Ascending aorta (tissue), 2 donors: ENCODE results near the gene YAP1. TPM values are rescaled to one million over a fixed set of nuclear protein-coding genes. Genes with fewer than 3 reads are reported as not detected.

ENCODE experiments used
- DNase-seq, 2 donors: peaks; one replicate each; pipeline ENCODE4 v3.0.0-alpha.2; 2019; ENCODE audit warnings: low spot score in 2 of 2
- H3K27ac ChIP-seq, 2 donors: fragments of 200-600 bp; sonication (generic); one replicate each; pipeline ENCODE4 v1.5.1; 2016 to 2017; ENCODE audit warnings: mild to moderate bottlenecking in 1 of 2
- H3K27me3 ChIP-seq: fragments of 200-600 bp; sonication (generic); one replicate; pipeline ENCODE4 v1.5.1; 2017
- H3K36me3 ChIP-seq, 2 donors: fragments of 200-600 bp; sonication (generic); one replicate each; pipeline ENCODE4 v1.5.1; 2016
- H3K4me1 ChIP-seq, 2 donors: fragments of 200-600 bp; sonication (generic); one replicate each; pipeline ENCODE4 v1.5.1; 2016 to 2017; ENCODE audit warnings: mild to moderate bottlenecking in 1 of 2
- H3K4me3 ChIP-seq, 2 donors: fragments of 200-600 bp; sonication (generic); one replicate each; pipeline ENCODE4 v1.5.1; 2016 to 2017; ENCODE audit warnings: mild to moderate bottlenecking in 1 of 2
- H3K9me3 ChIP-seq, 2 donors: fragments of 200-600 bp; sonication (generic); one replicate each; pipeline ENCODE4 v1.5.1; 2016
- CTCF ChIP-seq, 3 experiments: fragments of 200-600 bp in 2 of 3; fragments of 450-650 bp in 1 of 3; sonication (generic) in 2 of 3; IDR thresholded peaks; one replicate each; pipeline ENCODE4 v1.5.1; 2016 to 2019; ENCODE audit warnings: antibody characterized with exemption in 3 of 3, mild to moderate bottlenecking in 1 of 3, moderate library complexity in 1 of 3
- intact Hi-C: fragments of 100-400 bp; cut with DNase I; formaldehyde crosslinking; loops from one replicate; pipeline ENCODE4 v1.15.1; 2023
- total RNA-seq: library from RNA; depleted of rRNA; stranded (reverse); fragments of >200 nt; gene quantifications from one replicate; pipeline ENCODE4 v1.1.0, GENCODE V29; 2016

YAP1 gene
- total RNA-seq, 1 donor from 2014 or later: 516 TPM

GRCh38 chr11:102117472-102118113, 7.3 kb downstream of the YAP1 start:
- intact Hi-C loops: no loop called here
- Histone ChIP-seq H3K4me1 (peaks cover 5 to 44% of the 10 kb centered on the region in 2 donors), H3K4me3 (peak overlapping the region; percentile 17 to 19), H3K27me3 (no peaks in the 10 kb centered on the region), H3K9me3 (no peaks in the 10 kb centered on the region), H3K27ac (peak overlapping the region; percentile 10 to 51), H3K36me3 (peaks cover 0 to 17% of the 10 kb centered on the region in 2 donors)
- no peak for TF ChIP-seq CTCF (IDR thresholded peaks at IDR 0.05)
- no peak for DNase-seq

- TF ChIP-seq CTCF (IDR thresholded peaks at IDR 0.05): no peak
- peaks cover 5 to 44% of the 10 kb centered on the region in 2 donors for H3K4me1 ChIP-seq
- H3K9me3 ChIP-seq: peaks cover 0 to 5% of the 10 kb centered on the region in 2 donors
- intact Hi-C loops: no loop called here
- H3K27me3 ChIP-seq: no peaks in the 10 kb centered on the region
- peaks cover 0 to 22% of the 10 kb centered on the region in 2 donors for H3K36me3 ChIP-seq
- peak overlapping the region in 1 of 2 donors; percentile 9 for H3K4me3 ChIP-seq
- H3K27ac ChIP-seq: peak overlapping the region in 1 of 2 donors; percentile 14
- no peak for DNase-seq
These were observed 8.7 kb downstream of the YAP1 start for GRCh38 chr11:102118937-102119336.

GRCh38 chr11:102119997-102120396, 9.8 kb downstream of the YAP1 start:
- no peaks in the 10 kb centered on the region for H3K27me3 ChIP-seq
- H3K4me3 ChIP-seq: peak overlapping the region in 1 of 2 donors; percentile 19
- H3K27ac ChIP-seq: peak overlapping the region; percentile 21 to 47
- intact Hi-C loops: no loop called here
- peaks cover 0 to 16% of the 10 kb centered on the region in 2 donors for H3K36me3 ChIP-seq
- H3K4me1 ChIP-seq: peaks cover 5 to 40% of the 10 kb centered on the region in 2 donors
- DNase-seq: no peak
- no peak for TF ChIP-seq CTCF (IDR thresholded peaks at IDR 0.05)
- peaks cover 0 to 5% of the 10 kb centered on the region in 2 donors for H3K9me3 ChIP-seq

- H3K4me3 ChIP-seq: peak overlapping the region in 1 of 2 donors; percentile 19
- no peak for TF ChIP-seq CTCF (IDR thresholded peaks at IDR 0.05)
- peaks cover 5 to 38% of the 10 kb centered on the region in 2 donors for H3K4me1 ChIP-seq
- H3K9me3 ChIP-seq: peaks cover 0 to 5% of the 10 kb centered on the region in 2 donors
- peak overlapping the region; percentile 21 to 47 for H3K27ac ChIP-seq
- H3K36me3 ChIP-seq: peaks cover 0 to 13% of the 10 kb centered on the region in 2 donors
- H3K27me3 ChIP-seq: no peaks in the 10 kb centered on the region
- intact Hi-C loops: no loop called here
- DNase-seq: no peak
These were observed 10.3 kb downstream of the YAP1 start for GRCh38 chr11:102120437-102120973.

DNA sequence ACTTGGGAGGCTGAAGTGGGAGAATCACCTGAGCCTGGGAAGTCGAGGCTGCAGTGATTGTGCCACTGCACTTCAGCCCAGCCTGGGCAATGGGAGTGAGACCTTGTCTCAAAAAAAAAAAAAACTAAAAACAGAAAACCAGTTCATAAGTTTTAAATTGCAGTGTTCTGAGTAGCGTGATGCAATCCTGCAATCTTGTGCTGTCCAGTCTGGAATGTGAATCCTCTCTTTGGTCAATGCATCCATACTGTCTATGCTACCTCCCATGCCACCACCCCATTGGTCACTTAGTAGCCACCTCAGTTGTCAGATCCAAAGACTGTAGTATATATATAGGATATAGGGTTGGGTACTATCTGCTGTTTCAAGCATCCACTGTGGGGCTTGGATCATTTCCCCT, 11.1 kb downstream of the YAP1 start:
- H3K4me3 ChIP-seq: peak overlapping the region in 1 of 2 donors; percentile 19
- no peak for TF ChIP-seq CTCF (IDR thresholded peaks at IDR 0.05)
- H3K9me3 ChIP-seq: peaks cover 0 to 5% of the 10 kb centered on the region in 2 donors
- peak overlapping the region in 1 of 2 donors; percentile 47 for H3K27ac ChIP-seq
- H3K4me1 ChIP-seq: peaks cover 5 to 33% of the 10 kb centered on the region in 2 donors
- intact Hi-C loops: no loop called here
- no peak for DNase-seq
- H3K27me3 ChIP-seq: no peaks in the 10 kb centered on the region
- H3K36me3 ChIP-seq: peaks cover 3 to 13% of the 10 kb centered on the region in 2 donors
